Measurements from ENCODE around the gene GSTCD. TPM values are rescaled to one million over a fixed set of nuclear protein-coding genes. Genes with fewer than 3 reads are reported as not detected.

GSTCD gene
- total and polyA plus RNA-seq, 2 experiments from 2014 or later = 11.3 to 39.1 TPM

DNA sequence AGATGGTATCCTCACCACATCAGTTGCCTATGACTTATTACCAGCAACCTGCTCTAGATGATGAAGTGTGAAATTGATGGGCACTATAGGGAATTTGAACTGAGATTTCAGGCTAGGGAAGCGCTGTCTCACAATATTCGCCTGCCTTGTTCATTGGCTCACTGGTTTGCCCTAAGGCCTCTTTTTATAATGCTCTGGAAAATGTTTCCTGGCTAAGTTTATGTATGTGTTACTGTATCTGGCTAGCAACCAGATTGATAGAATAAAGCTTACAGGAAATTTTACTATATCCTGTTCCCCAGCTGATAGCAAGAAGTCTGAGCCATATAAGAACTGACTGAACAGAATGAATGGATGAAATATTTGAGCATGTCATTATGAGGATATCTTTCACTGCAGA lies 71.6 kb downstream of the GSTCD start (continued):
- TF ChIP-seq POLR2AphosphoS5 (IDR thresholded peaks at IDR 0.05; ENCODE audit: low read depth) = no peak
- no peak for TF ChIP-seq ETS1 (IDR thresholded peaks at IDR 0.05)
- TF ChIP-seq STAT1 (IDR thresholded peaks at IDR 0.05; ENCODE audit: unreplicated experiment) = no peak
- no peak for TF ChIP-seq CREB1 (CRISPR knock-in tag; IDR thresholded peaks at IDR 0.05; ENCODE audit: low read depth)
- TF ChIP-seq NANOG (IDR thresholded peaks at IDR 0.05; ENCODE audit: borderline replicate concordance) = no peak
- no peak for TF ChIP-seq EZH2 (IDR thresholded peaks at IDR 0.05; ENCODE audit: low read depth, unreplicated experiment)
- no peak for TF ChIP-seq EZH2phosphoT487 (IDR thresholded peaks at IDR 0.05; ENCODE audit: unreplicated experiment)
- no peak for TF ChIP-seq JUNB (IDR thresholded peaks at IDR 0.05; ENCODE audit: unreplicated experiment)

GRCh38 chr4:105784761-105785160 lies 76.2 kb downstream of the GSTCD start:
- ATAC-seq (no peak), DNase-seq (ENCODE audit: low spot score) (no peak)
- H3K9me3 Mint-ChIP-seq = no peaks in the 10 kb centered on the region
- H3K36me3 Mint-ChIP-seq (ENCODE audit: low read depth) = no peaks in the 10 kb centered on the region
- H3K4me2 ChIP-seq = no peak overlapping the region
- no peak overlapping the region for H3K27ac ChIP-seq (ENCODE audit: low read depth)
- no peaks in the 10 kb centered on the region for H3K79me2 ChIP-seq (replicated peaks; ENCODE audit: insufficient read depth)
- H3K27me3 Mint-ChIP-seq (ENCODE audit: insufficient read depth, low read depth, poor library complexity) = no peaks in the 10 kb centered on the region
- H3K4me3 ChIP-seq = no peak overlapping the region
- H3K4me1 ChIP-seq (ENCODE audit: insufficient read depth) = no peaks in the 10 kb centered on the region
- no peak overlapping the region for H3K4me3 Mint-ChIP-seq
- TF ChIP-seq ZNF331 (CRISPR knock-in tag; IDR thresholded peaks at IDR 0.05; ENCODE audit: low read depth) (no peak), EZH2phosphoT487 (IDR thresholded peaks at IDR 0.05; ENCODE audit: unreplicated experiment) (no peak), POLR2AphosphoS5 (IDR thresholded peaks at IDR 0.05; ENCODE audit: low read depth) (no peak)
- no peak overlapping the region for H2AFZ ChIP-seq
- no peaks in the 10 kb centered on the region for H3F3A ChIP-seq (replicated peaks; ENCODE audit: low read depth)
- no peaks in the 10 kb centered on the region for H3K4me1 Mint-ChIP-seq
- no peaks in the 10 kb centered on the region for H3K9me2 ChIP-seq (ENCODE audit: insufficient read depth)
- no peaks in the 10 kb centered on the region for H3K27me3 ChIP-seq (ENCODE audit: insufficient read depth)
- H3K27ac Mint-ChIP-seq = no peak overlapping the region
- H4K20me1 ChIP-seq (replicated peaks; ENCODE audit: insufficient read depth) = no peaks in the 10 kb centered on the region
- no peaks in the 10 kb centered on the region for H3K36me3 ChIP-seq (ENCODE audit: insufficient read depth)

GRCh38 chr4:105785792-105786191 lies 77.2 kb downstream of the GSTCD start:
- TF ChIP-seq, protein P1, sequence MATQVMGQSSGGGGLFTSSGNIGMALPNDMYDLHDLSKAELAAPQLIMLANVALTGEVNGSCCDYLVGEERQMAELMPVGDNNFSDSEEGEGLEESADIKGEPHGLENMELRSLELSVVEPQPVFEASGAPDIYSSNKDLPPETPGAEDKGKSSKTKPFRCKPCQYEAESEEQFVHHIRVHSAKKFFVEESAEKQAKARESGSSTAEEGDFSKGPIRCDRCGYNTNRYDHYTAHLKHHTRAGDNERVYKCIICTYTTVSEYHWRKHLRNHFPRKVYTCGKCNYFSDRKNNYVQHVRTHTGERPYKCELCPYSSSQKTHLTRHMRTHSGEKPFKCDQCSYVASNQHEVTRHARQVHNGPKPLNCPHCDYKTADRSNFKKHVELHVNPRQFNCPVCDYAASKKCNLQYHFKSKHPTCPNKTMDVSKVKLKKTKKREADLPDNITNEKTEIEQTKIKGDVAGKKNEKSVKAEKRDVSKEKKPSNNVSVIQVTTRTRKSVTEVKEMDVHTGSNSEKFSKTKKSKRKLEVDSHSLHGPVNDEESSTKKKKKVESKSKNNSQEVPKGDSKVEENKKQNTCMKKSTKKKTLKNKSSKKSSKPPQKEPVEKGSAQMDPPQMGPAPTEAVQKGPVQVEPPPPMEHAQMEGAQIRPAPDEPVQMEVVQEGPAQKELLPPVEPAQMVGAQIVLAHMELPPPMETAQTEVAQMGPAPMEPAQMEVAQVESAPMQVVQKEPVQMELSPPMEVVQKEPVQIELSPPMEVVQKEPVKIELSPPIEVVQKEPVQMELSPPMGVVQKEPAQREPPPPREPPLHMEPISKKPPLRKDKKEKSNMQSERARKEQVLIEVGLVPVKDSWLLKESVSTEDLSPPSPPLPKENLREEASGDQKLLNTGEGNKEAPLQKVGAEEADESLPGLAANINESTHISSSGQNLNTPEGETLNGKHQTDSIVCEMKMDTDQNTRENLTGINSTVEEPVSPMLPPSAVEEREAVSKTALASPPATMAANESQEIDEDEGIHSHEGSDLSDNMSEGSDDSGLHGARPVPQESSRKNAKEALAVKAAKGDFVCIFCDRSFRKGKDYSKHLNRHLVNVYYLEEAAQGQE (IDR thresholded peaks at IDR 0.05; ENCODE audit: unreplicated experiment) = no peak
- TF ChIP-seq EZH2 (IDR thresholded peaks at IDR 0.05; ENCODE audit: low read depth, unreplicated experiment) = no peak
- no peak for TF ChIP-seq POLR2AphosphoS5 (IDR thresholded peaks at IDR 0.05; ENCODE audit: low read depth)
- TF ChIP-seq STAT1 (IDR thresholded peaks at IDR 0.05; ENCODE audit: unreplicated experiment) = no peak
- no peak for TF ChIP-seq CREB1 (CRISPR knock-in tag; IDR thresholded peaks at IDR 0.05; ENCODE audit: low read depth)
- Mint-ChIP-seq H3K4me1 (no peaks in the 10 kb centered on the region), H3K4me3 (no peak overlapping the region), H3K9me3 (no peaks in the 10 kb centered on the region), H3K36me3 (ENCODE audit: low read depth) (no peaks in the 10 kb centered on the region), H3K27ac (no peak overlapping the region), H3K27me3 (ENCODE audit: insufficient read depth, low read depth, poor library complexity) (no peaks in the 10 kb centered on the region)
- Histone ChIP-seq H4K20me1 (replicated peaks; ENCODE audit: insufficient read depth) (no peaks in the 10 kb centered on the region), H3K27ac (ENCODE audit: low read depth) (no peak overlapping the region), H3K9me2 (ENCODE audit: insufficient read depth) (no peaks in the 10 kb centered on the region), H3K27me3 (ENCODE audit: insufficient read depth) (no peaks in the 10 kb centered on the region), H3K36me3 (ENCODE audit: insufficient read depth) (no peaks in the 10 kb centered on the region), H3F3A (replicated peaks; ENCODE audit: low read depth) (no peaks in the 10 kb centered on the region), H2AFZ (no peak overlapping the region), H3K4me3 (no peak overlapping the region), H3K4me2 (no peak overlapping the region), H3K79me2 (replicated peaks; ENCODE audit: insufficient read depth) (no peaks in the 10 kb centered on the region), H3K4me1 (ENCODE audit: insufficient read depth) (no peaks in the 10 kb centered on the region)
- ATAC-seq (no peak), DNase-seq (ENCODE audit: low spot score) (no peak)

Measured in GM23338 (cell line).